Thymus (tissue), 11 donors: ENCODE data around the gene FN3KRP. TPM values are rescaled to one million over a fixed set of nuclear protein-coding genes. Genes with fewer than 3 reads are reported as not detected.

ENCODE experiments used
- DNase-seq, 9 donors: peaks; one replicate each; pipeline ENCODE4 v3.0.0-alpha.2; 2013; ENCODE audit warnings: low spot score in 9 of 9, low read depth in 6 of 9, missing footprints in 1 of 9
- H3K27ac ChIP-seq, 2 donors: one replicate each; pipeline ENCODE4 v1.5.1; 2013; ENCODE audit warnings: control low read depth in 1 of 2, low read depth in 1 of 2, low read length in 1 of 2, mild to moderate bottlenecking in 1 of 2, moderate library complexity in 1 of 2
- H3K27me3 ChIP-seq, 2 donors: one replicate each; pipeline ENCODE4 v1.5.1; 2013; ENCODE audit warnings: low read length in 1 of 2; ENCODE audit not compliant: control insufficient read depth in 2 of 2, insufficient read depth in 1 of 2
- H3K36me3 ChIP-seq, 2 donors: one replicate each; pipeline ENCODE4 v1.5.1; 2013; ENCODE audit warnings: low read length in 1 of 2, mild to moderate bottlenecking in 1 of 2, moderate library complexity in 1 of 2; ENCODE audit not compliant: control insufficient read depth in 2 of 2, insufficient read depth in 2 of 2
- H3K4me1 ChIP-seq, 2 donors: one replicate each; pipeline ENCODE4 v1.5.1; 2013; ENCODE audit warnings: low read length in 2 of 2; ENCODE audit not compliant: control insufficient read depth in 2 of 2, insufficient read depth in 2 of 2
- H3K4me3 ChIP-seq, 2 donors: one replicate each; pipeline ENCODE4 v1.5.1; 2013; ENCODE audit warnings: low read length in 2 of 2, control low read depth in 1 of 2, mild to moderate bottlenecking in 1 of 2
- H3K9me3 ChIP-seq, 2 donors: one replicate each; pipeline ENCODE4 v1.5.1; 2013; ENCODE audit warnings: low read length in 1 of 2, mild to moderate bottlenecking in 1 of 2; ENCODE audit not compliant: control insufficient read depth in 2 of 2, insufficient read depth in 1 of 2
- WGBS: extraction: QIAGEN DNeasy Blood & Tissue Kit; methylation state at CpG from one replicate; pipeline ENCODE4 v1.1.7; 2013; 5-methylcytosine and 5-hydroxymethylcytosine counted together
- polyA plus RNA-seq: library from polyadenylated mRNA; stranded (reverse); fragments of 200-250 nt; gene quantifications from one replicate; pipeline ENCODE4 v1.2.3, GENCODE V29; 2013
- total RNA-seq: library from RNA; stranded (reverse); fragments of 120-200 nt; gene quantifications from one replicate; pipeline ENCODE4 v1.2.4, GENCODE V29; 2013
- donor health status: healthy.

Gene FN3KRP
- total and polyA plus RNA-seq, 2 donors: 12.2 to 37.6 TPM

GRCh38 chr17:82745524-82745923 is 29.0 kb downstream of the FN3KRP start:
- no peaks in the 10 kb centered on the region for H3K36me3 ChIP-seq
- 91% methylated on average over 8 of the region's 8 CpGs for WGBS
- no peak overlapping the region for H3K27ac ChIP-seq
- peaks cover 0 to 5% of the 10 kb centered on the region in 2 donors for H3K27me3 ChIP-seq
- H3K4me3 ChIP-seq: no peak overlapping the region
- no peaks in the 10 kb centered on the region for H3K4me1 ChIP-seq
- peaks cover 5 to 49% of the 10 kb centered on the region in 2 donors for H3K9me3 ChIP-seq
- DNase-seq: no peak

- peaks cover 4 to 15% of the 10 kb centered on the region in 2 donors for H3K4me1 ChIP-seq
- no peak for DNase-seq
- 93% methylated on average over 16 of the region's 16 CpGs for WGBS
- no peak overlapping the region for H3K4me3 ChIP-seq
- peaks cover 0 to 8% of the 10 kb centered on the region in 2 donors for H3K27me3 ChIP-seq
- H3K27ac ChIP-seq: no peak overlapping the region
- no peaks in the 10 kb centered on the region for H3K36me3 ChIP-seq
- H3K9me3 ChIP-seq: peaks cover 4 to 30% of the 10 kb centered on the region in 2 donors
These were observed 32.2 kb downstream of the FN3KRP start for GRCh38 chr17:82748756-82749155.

- peaks cover 0 to 8% of the 10 kb centered on the region in 2 donors for H3K27me3 ChIP-seq
- peak in 1 of 9 donors; percentile 7 for DNase-seq
- H3K4me3 ChIP-seq: no peak overlapping the region
- H3K9me3 ChIP-seq: peaks cover 3 to 26% of the 10 kb centered on the region in 2 donors
- peaks cover 4 to 18% of the 10 kb centered on the region in 2 donors for H3K4me1 ChIP-seq
- H3K27ac ChIP-seq: no peak overlapping the region
- 75% methylated on average over 40 of the region's 40 CpGs for WGBS
- H3K36me3 ChIP-seq: peaks cover 0 to 3% of the 10 kb centered on the region in 2 donors
These were observed 33.9 kb downstream of the FN3KRP start for GRCh38 chr17:82750241-82750908.

- H3K27me3 ChIP-seq: peaks cover 0 to 8% of the 10 kb centered on the region in 2 donors
- WGBS: 2% methylated on average over 56 of the region's 56 CpGs
- H3K36me3 ChIP-seq: peaks cover 0 to 3% of the 10 kb centered on the region in 2 donors
- H3K27ac ChIP-seq: peak overlapping the region in 1 of 2 donors; percentile 8
- peaks cover 4 to 18% of the 10 kb centered on the region in 2 donors for H3K4me1 ChIP-seq
- peaks cover 3 to 26% of the 10 kb centered on the region in 2 donors for H3K9me3 ChIP-seq
- peak in 1 of 9 donors; percentile 48 for DNase-seq
- H3K4me3 ChIP-seq: peak overlapping the region; percentile 27 to 91
These were observed 34.7 kb downstream of the FN3KRP start for GRCh38 chr17:82751171-82751570.

- 1% methylated on average over 113 of the region's 114 CpGs for WGBS
- H3K4me1 ChIP-seq: peaks cover 4 to 18% of the 10 kb centered on the region in 2 donors
These were observed 35.3 kb downstream of the FN3KRP start, which contains the start of gene TBCD for GRCh38 chr17:82751571-82752370. TBCD (plus strand) TSS chr17:82752065; CDS start chr17:82752194, 129 bp downstream.

GRCh38 chr17:82752371-82753200 is 36.1 kb downstream of the FN3KRP start:
- Histone ChIP-seq H3K27me3 (peaks cover 0 to 8% of the 10 kb centered on the region in 2 donors), H3K4me3 (peak overlapping the region; percentile 68 to 91), H3K36me3 (peaks cover 3 to 7% of the 10 kb centered on the region in 2 donors), H3K4me1 (peaks cover 4 to 18% of the 10 kb centered on the region in 2 donors), H3K9me3 (peaks cover 3 to 20% of the 10 kb centered on the region in 2 donors), H3K27ac (peak overlapping the region in 1 of 2 donors; percentile 76)
- 3% methylated on average over 72 of the region's 72 CpGs for WGBS
- DNase-seq: peak in 1 of 9 donors; percentile 13

More at GRCh38 chr17:82751571-82752370, 35.3 kb downstream of the FN3KRP start, which contains the start of gene TBCD:
- DNase-seq: peak; percentile 51 to 95 (median 84)
- H3K36me3 ChIP-seq: peaks cover 1 to 3% of the 10 kb centered on the region in 2 donors
- H3K27me3 ChIP-seq: peaks cover 0 to 8% of the 10 kb centered on the region in 2 donors
- H3K27ac ChIP-seq: peak within 1 kb of the TSS; percentile 72 to 76
- H3K4me3 ChIP-seq: peak within 1 kb of the TSS; percentile 68 to 91
- H3K9me3 ChIP-seq: peaks cover 3 to 21% of the 10 kb centered on the region in 2 donors

GRCh38 chr17:82753201-82753464 is 36.6 kb downstream of the FN3KRP start:
- H3K9me3 ChIP-seq: peaks cover 3 to 20% of the 10 kb centered on the region in 2 donors
- H3K36me3 ChIP-seq: peaks cover 3 to 7% of the 10 kb centered on the region in 2 donors
- no peak overlapping the region for H3K27ac ChIP-seq
- H3K27me3 ChIP-seq: peaks cover 0 to 8% of the 10 kb centered on the region in 2 donors
- H3K4me1 ChIP-seq: peaks cover 4 to 18% of the 10 kb centered on the region in 2 donors
- WGBS: 77% methylated on average over 8 of the region's 8 CpGs
- no peak for DNase-seq
- H3K4me3 ChIP-seq: peak overlapping the region; percentile 65 to 91

GRCh38 chr17:82754297-82755208 is 38.0 kb downstream of the FN3KRP start:
- H3K27me3 ChIP-seq: peaks cover 0 to 8% of the 10 kb centered on the region in 2 donors
- 96% methylated on average over 19 of the region's 19 CpGs for WGBS
- peaks cover 3 to 10% of the 10 kb centered on the region in 2 donors for H3K36me3 ChIP-seq
- H3K9me3 ChIP-seq: peaks cover 3 to 11% of the 10 kb centered on the region in 2 donors
- peaks cover 4 to 18% of the 10 kb centered on the region in 2 donors for H3K4me1 ChIP-seq
- no peak for DNase-seq
- H3K4me3 ChIP-seq: no peak overlapping the region
- no peak overlapping the region for H3K27ac ChIP-seq
